Skin of body (tissue), 2 donors: ENCODE measurements around the gene CACNB2. TPM values are rescaled to one million over a fixed set of nuclear protein-coding genes. Genes with fewer than 3 reads are reported as not detected.

Source experiments
- DNase-seq: peaks from one replicate; lab custom pipeline; 2025; lab: John Stamatoyannopoulos, UW
- total RNA-seq: library from RNA; depleted of rRNA; stranded (reverse); fragments of >200 nt; gene quantifications from one replicate; pipeline ENCODE4 v1.2.3, GENCODE V29; 2014

CACNB2 gene
- total RNA-seq, 1 donor from 2014 or later = 2.6 TPM

- no peak for DNase-seq
Observed at GRCh38 chr10:18446205-18446604, 306.0 kb downstream of the CACNB2 start.

GRCh38 chr10:18449611-18450026, 309.4 kb downstream of the CACNB2 start:
- no peak for DNase-seq

GRCh38 chr10:18450298-18450697, 310.1 kb downstream of the CACNB2 start:
- no peak for DNase-seq

- no peak for DNase-seq
Observed at GRCh38 chr10:18455086-18455884, 315.1 kb downstream of the CACNB2 start.

- no peak for DNase-seq
Observed at GRCh38 chr10:18456984-18457383, 316.8 kb downstream of the CACNB2 start.

- no peak for DNase-seq
Observed at GRCh38 chr10:18460032-18460431, 319.8 kb downstream of the CACNB2 start.

- DNase-seq = no peak
Observed at GRCh38 chr10:18463673-18464211, 323.5 kb downstream of the CACNB2 start.

GRCh38 chr10:18469125-18469524, 328.9 kb downstream of the CACNB2 start:
- peak; percentile 7 for DNase-seq

GRCh38 chr10:18472977-18473376, 332.8 kb downstream of the CACNB2 start:
- DNase-seq = no peak

GRCh38 chr10:18473424-18474117, 333.3 kb downstream of the CACNB2 start:
- no peak for DNase-seq

- no peak for DNase-seq
Observed at GRCh38 chr10:18474118-18474455, 333.9 kb downstream of the CACNB2 start.

GRCh38 chr10:18476076-18476647, 335.9 kb downstream of the CACNB2 start:
- no peak for DNase-seq

GRCh38 chr10:18478354-18478753, 338.1 kb downstream of the CACNB2 start:
- no peak for DNase-seq

- no peak for DNase-seq
Observed at GRCh38 chr10:18479502-18479901, 339.3 kb downstream of the CACNB2 start.

GRCh38 chr10:18483516-18484186, 343.4 kb downstream of the CACNB2 start:
- DNase-seq = no peak

GRCh38 chr10:18486438-18486837, 346.2 kb downstream of the CACNB2 start:
- DNase-seq = no peak

- no peak for DNase-seq
Observed at GRCh38 chr10:18490755-18491154, 350.5 kb downstream of the CACNB2 start.

GRCh38 chr10:18497806-18498369, 357.7 kb downstream of the CACNB2 start:
- no peak for DNase-seq

GRCh38 chr10:18498998-18499397, 358.8 kb downstream of the CACNB2 start:
- DNase-seq = no peak

GRCh38 chr10:18500576-18500975, 360.4 kb downstream of the CACNB2 start:
- DNase-seq = no peak

GRCh38 chr10:18501198-18501597, 361.0 kb downstream of the CACNB2 start:
- DNase-seq = no peak
